Fibroblast of lung (primary cell): ENCODE results near the gene DPH7. TPM values are rescaled to one million over a fixed set of nuclear protein-coding genes. Genes with fewer than 3 reads are reported as not detected.

Experiments
- DNase-seq, 2 donors: peaks; one replicate each; pipeline versions ENCODE4 v3.0.0 to v3.0.0-alpha.2; 2010; ENCODE audit warnings: low read depth in 2 of 2
- H2AFZ ChIP-seq: 2 replicates; pipeline ENCODE4 v1.5.1; 2012; ENCODE audit warnings: low read length, control low read depth, inconsistent platforms
- H3K27ac ChIP-seq: 2 replicates; pipeline ENCODE4 v1.5.1; 2011; ENCODE audit warnings: low read length, control low read depth; ENCODE audit not compliant: insufficient read depth
- H3K27me3 ChIP-seq: 2 replicates; pipeline ENCODE4 v1.5.1; 2011; ENCODE audit warnings: mild to moderate bottlenecking, low read length; ENCODE audit not compliant: control insufficient read depth, insufficient read depth
- H3K36me3 ChIP-seq: 2 replicates; pipeline ENCODE4 v1.5.1; 2011; ENCODE audit warnings: low read length; ENCODE audit not compliant: control insufficient read depth, insufficient read depth
- H3K4me1 ChIP-seq: 2 replicates; pipeline ENCODE4 v1.5.1; 2011; ENCODE audit warnings: low read length; ENCODE audit not compliant: control insufficient read depth, insufficient read depth; ENCODE audit errors: extremely low read depth
- H3K4me2 ChIP-seq: 2 replicates; pipeline ENCODE4 v1.5.1; 2011; ENCODE audit warnings: low read length, control low read depth; ENCODE audit not compliant: insufficient read depth; ENCODE audit errors: extremely low read depth
- H3K4me3 ChIP-seq, 4 experiments: fragments of 200-600 bp in 1 of 4; sonication (generic) in 1 of 4; replicated peaks in 1 of 4; 2 replicates each; pipeline ENCODE4 v1.5.1; 2011 to 2016; ENCODE audit warnings: low read length in 4 of 4, low read depth in 3 of 4, mild to moderate bottlenecking in 3 of 4, control low read depth in 2 of 4, inconsistent platforms in 1 of 4, mixed read lengths in 1 of 4; ENCODE audit not compliant: insufficient read depth in 1 of 4; ENCODE audit errors: control extremely low read depth in 1 of 4
- H3K79me2 ChIP-seq: 2 replicates; pipeline ENCODE4 v1.5.1; 2012; ENCODE audit warnings: mild to moderate bottlenecking, low read length, inconsistent platforms; ENCODE audit not compliant: control insufficient read depth, insufficient read depth
- H3K9ac ChIP-seq: 2 replicates; pipeline ENCODE4 v1.5.1; 2011; ENCODE audit warnings: mild to moderate bottlenecking, low read length, control low read depth; ENCODE audit not compliant: insufficient read depth
- H3K9me3 ChIP-seq: 2 replicates; pipeline ENCODE4 v1.5.1; 2012; ENCODE audit warnings: low read depth, low read length; ENCODE audit not compliant: control insufficient read depth, insufficient read depth
- H4K20me1 ChIP-seq: 2 replicates; pipeline ENCODE4 v1.5.1; 2011; ENCODE audit warnings: low read length; ENCODE audit not compliant: control insufficient read depth, insufficient read depth; ENCODE audit errors: extremely low read depth
- CTCF ChIP-seq, 2 donors: IDR thresholded peaks in 1 of 2; conservative IDR thresholded peaks in 1 of 2; 1 replicate in 1 of 2; 2 replicates in 1 of 2; pipeline ENCODE4 v1.5.1; 2011 to 2012; ENCODE audit warnings: low read length in 2 of 2, control low read depth in 1 of 2, inconsistent platforms in 1 of 2, low read depth in 1 of 2, mild to moderate bottlenecking in 1 of 2
- EZH2 ChIP-seq: IDR thresholded peaks from 2 replicates; pipeline ENCODE4 v1.5.1; 2012; ENCODE audit warnings: low read length, control low read depth, mild to moderate bottlenecking; ENCODE audit errors: missing control alignments
- polyA plus RNA-seq, 2 donors: library from polyadenylated mRNA; depleted of rRNA in 1 of 2; stranded (reverse) in 1 of 2; unstranded in 1 of 2; fragments of >200 nt; gene quantifications; 2 replicates each; pipeline ENCODE4 v1.2.1, GENCODE V29; 2011 to 2012; ENCODE audit warnings: missing spikeins in 1 of 2
- total RNA-seq: library from RNA; depleted of rRNA; stranded (reverse); fragments of >200 nt; gene quantifications from 2 replicates; pipeline ENCODE4 v1.2.1, GENCODE V29; 2014

DPH7 gene
- total and polyA plus RNA-seq, 2 donors (not counting 1 experiment from before 2014, with no cell fraction given) = 15.7 to 20.6 TPM

- no peak overlapping the region for H3K4me2 ChIP-seq
- H3K36me3 ChIP-seq = no peaks in the 10 kb centered on the region
- peak; percentile 57 to 76 for DNase-seq
Measured at GRCh38 chr9:137506702-137507171, 72.0 kb downstream of the DPH7 start.

GRCh38 chr9:137506274-137506673, 72.5 kb downstream of the DPH7 start:
- no peaks in the 10 kb centered on the region for H3K36me3 ChIP-seq
- no peak overlapping the region for H2AFZ ChIP-seq
- peaks cover 5% of the 10 kb centered on the region for H3K4me1 ChIP-seq
- no peak overlapping the region for H3K9ac ChIP-seq
- H4K20me1 ChIP-seq = no peaks in the 10 kb centered on the region
- no peak overlapping the region for H3K27ac ChIP-seq
- H3K4me2 ChIP-seq = no peak overlapping the region
- H3K4me3 ChIP-seq = no peak overlapping the region
- no peak for DNase-seq
- no peaks in the 10 kb centered on the region for H3K79me2 ChIP-seq
- no peaks in the 10 kb centered on the region for H3K27me3 ChIP-seq
- TF ChIP-seq EZH2 (no peak), CTCF (conservative IDR thresholded peaks at IDR 0.05 in 1 of 2, IDR thresholded peaks at IDR 0.05 in 1 of 2; ENCODE audit: low read depth in 1 of 2, low read length in 2 of 2) (no peak)
- no peaks in the 10 kb centered on the region for H3K9me3 ChIP-seq

More at GRCh38 chr9:137506702-137507171, 72.0 kb downstream of the DPH7 start:
- no peaks in the 10 kb centered on the region for H4K20me1 ChIP-seq
- no peak overlapping the region for H3K9ac ChIP-seq
- H3K9me3 ChIP-seq = no peaks in the 10 kb centered on the region
- no peaks in the 10 kb centered on the region for H3K27me3 ChIP-seq
- H3K4me1 ChIP-seq = peaks cover 5% of the 10 kb centered on the region
- no peaks in the 10 kb centered on the region for H3K79me2 ChIP-seq
- H3K4me3 ChIP-seq = no peak overlapping the region
- peak overlapping the region; percentile 28 for H3K27ac ChIP-seq
- H2AFZ ChIP-seq = no peak overlapping the region
- TF ChIP-seq EZH2 = no peak
- TF ChIP-seq CTCF (conservative IDR thresholded peaks at IDR 0.05 in 1 of 2, IDR thresholded peaks at IDR 0.05 in 1 of 2; ENCODE audit: low read depth in 1 of 2, low read length in 2 of 2) = no peak

- no peaks in the 10 kb centered on the region for H3K36me3 ChIP-seq
- DNase-seq = no peak
- no peak for TF ChIP-seq EZH2
- no peak for TF ChIP-seq CTCF (conservative IDR thresholded peaks at IDR 0.05 in 1 of 2, IDR thresholded peaks at IDR 0.05 in 1 of 2; ENCODE audit: low read depth in 1 of 2, low read length in 2 of 2)
- no peaks in the 10 kb centered on the region for H4K20me1 ChIP-seq
- H3K9me3 ChIP-seq = no peaks in the 10 kb centered on the region
- H3K4me1 ChIP-seq = peaks cover 5% of the 10 kb centered on the region
- no peak overlapping the region for H3K27ac ChIP-seq
- no peaks in the 10 kb centered on the region for H3K79me2 ChIP-seq
- H2AFZ ChIP-seq = no peak overlapping the region
- no peak overlapping the region for H3K4me3 ChIP-seq
- no peaks in the 10 kb centered on the region for H3K27me3 ChIP-seq
- H3K9ac ChIP-seq = no peak overlapping the region
- no peak overlapping the region for H3K4me2 ChIP-seq
Measured at GRCh38 chr9:137505421-137506140, 73.1 kb downstream of the DPH7 start.

Other genes with a start within 250 kb of the DPH7 start
- gene EXD3, start 155.8 kb downstream of the DPH7 start, total RNA-seq = 7.4 and 13.0 TPM in 2 replicates
- 1.7 and 2.6 TPM in 2 replicates for gene EXD3, start 155.8 kb downstream of the DPH7 start, polyA plus RNA-seq
- gene NOXA1, start 155.5 kb downstream of the DPH7 start, total RNA-seq = 0.66 and 0.77 TPM in 2 replicates
- gene NOXA1, start 155.5 kb downstream of the DPH7 start, polyA plus RNA-seq = 0.08 TPM in 1 of 2 replicates, not detected in the other
- gene ENTPD8, start 137.6 kb downstream of the DPH7 start, total RNA-seq = under 0.01 TPM in 1 of 2 replicates, not detected in the other
- not detected in 2 replicates for gene ENTPD8, start 137.6 kb downstream of the DPH7 start, polyA plus RNA-seq
- gene NSMF, start 119.6 kb downstream of the DPH7 start, total RNA-seq = 10.8 and 13.4 TPM in 2 replicates
- 15.0 and 22.8 TPM in 2 replicates for gene NSMF, start 119.6 kb downstream of the DPH7 start, polyA plus RNA-seq
- 1.3 and 3.0 TPM in 2 replicates for gene PNPLA7, start 28.5 kb downstream of the DPH7 start, total RNA-seq
- gene PNPLA7, start 28.5 kb downstream of the DPH7 start, polyA plus RNA-seq = 0.20 and 0.23 TPM in 2 replicates
- gene MRPL41, start 27.0 kb downstream of the DPH7 start, total RNA-seq = 41.3 and 53.2 TPM in 2 replicates
- gene MRPL41, start 27.0 kb downstream of the DPH7 start, polyA plus RNA-seq = 10.9 and 15.2 TPM in 2 replicates
- gene ZMYND19, start 11.6 kb upstream of the DPH7 start, total RNA-seq = 11.2 and 14.1 TPM in 2 replicates
- 12.7 and 20.4 TPM in 2 replicates for gene ZMYND19, start 11.6 kb upstream of the DPH7 start, polyA plus RNA-seq
- gene ARRDC1, start 26.8 kb upstream of the DPH7 start, total RNA-seq = 11.0 and 17.2 TPM in 2 replicates
- gene ARRDC1, start 26.8 kb upstream of the DPH7 start, polyA plus RNA-seq = 8.3 and 11.8 TPM in 2 replicates
- 34.4 and 48.6 TPM in 2 replicates for gene EHMT1, start 40.1 kb upstream of the DPH7 start, total RNA-seq
- 22.4 and 26.3 TPM in 2 replicates for gene EHMT1, start 40.1 kb upstream of the DPH7 start, polyA plus RNA-seq